Measurements from ENCODE around the gene SFXN3.

The SFXN3 gene

GRCh38 chr10:101066146-101066895, 35.3 kb downstream of the SFXN3 start:
- Histone ChIP-seq H3K27me3 (replicated peaks; ENCODE audit: control insufficient read depth, insufficient read depth, low read length) (no peaks in the 10 kb centered on the region), H3K36me3 (ENCODE audit: control insufficient read depth, insufficient read depth, low read length) (no peaks in the 10 kb centered on the region), H3K4me3 (replicated peaks; ENCODE audit: low read depth, low read length) (peak overlapping the region; percentile 59)
- DNase-seq (ENCODE audit: extremely low read depth, insufficient read length), result peak; percentile 57
- peak; percentile 72 for TF ChIP-seq CTCF (IDR thresholded peaks at IDR 0.05; ENCODE audit: insufficient read depth, low read length, poor library complexity, severe bottlenecking)

- Histone ChIP-seq H3K27me3 (replicated peaks; ENCODE audit: control insufficient read depth, insufficient read depth, low read length) (no peaks in the 10 kb centered on the region; the same call in 1 of the 2 replicates), H3K4me3 (replicated peaks; ENCODE audit: low read depth, low read length) (peak overlapping the region; percentile 59), H3K36me3 (ENCODE audit: control insufficient read depth, insufficient read depth, low read length) (no peaks in the 10 kb centered on the region)
- DNase-seq (ENCODE audit: extremely low read depth, insufficient read length), result no peak
- TF ChIP-seq CTCF (IDR thresholded peaks at IDR 0.05; ENCODE audit: insufficient read depth, low read length, poor library complexity, severe bottlenecking), result no peak
Measured at GRCh38 chr10:101066896-101067355, 35.9 kb downstream of the SFXN3 start.

- Histone ChIP-seq H3K36me3 (ENCODE audit: control insufficient read depth, insufficient read depth, low read length) (no peaks in the 10 kb centered on the region), H3K4me3 (replicated peaks; ENCODE audit: low read depth, low read length) (peak overlapping the region; percentile 59), H3K27me3 (replicated peaks; ENCODE audit: control insufficient read depth, insufficient read depth, low read length) (no peaks in the 10 kb centered on the region; the same call in 1 of the 2 replicates)
- TF ChIP-seq CTCF (IDR thresholded peaks at IDR 0.05; ENCODE audit: insufficient read depth, low read length, poor library complexity, severe bottlenecking), result peak; percentile 85
- DNase-seq (ENCODE audit: extremely low read depth, insufficient read length), result peak; percentile 73
Measured at GRCh38 chr10:101067356-101068083, 36.5 kb downstream of the SFXN3 start.

GRCh38 chr10:101069441-101069840, 38.4 kb downstream of the SFXN3 start:
- H3K36me3 ChIP-seq (ENCODE audit: control insufficient read depth, insufficient read depth, low read length), result no peaks in the 10 kb centered on the region
- DNase-seq (ENCODE audit: extremely low read depth, insufficient read length), result no peak
- TF ChIP-seq CTCF (IDR thresholded peaks at IDR 0.05; ENCODE audit: insufficient read depth, low read length, poor library complexity, severe bottlenecking), result no peak
- H3K4me3 ChIP-seq (replicated peaks; ENCODE audit: low read depth, low read length), result no peak overlapping the region
- H3K27me3 ChIP-seq (replicated peaks; ENCODE audit: control insufficient read depth, insufficient read depth, low read length), result no peaks in the 10 kb centered on the region; the same call in 1 of the 2 replicates

GRCh38 chr10:101070098-101070497, 39.1 kb downstream of the SFXN3 start:
- no peaks in the 10 kb centered on the region for H3K36me3 ChIP-seq (ENCODE audit: control insufficient read depth, insufficient read depth, low read length)
- no peak for TF ChIP-seq CTCF (IDR thresholded peaks at IDR 0.05; ENCODE audit: insufficient read depth, low read length, poor library complexity, severe bottlenecking)
- H3K27me3 ChIP-seq (replicated peaks; ENCODE audit: control insufficient read depth, insufficient read depth, low read length), result no peaks in the 10 kb centered on the region; the same call in 1 of the 2 replicates

More at GRCh38 chr10:101070098-101070497, 39.1 kb downstream of the SFXN3 start:
- no peak for DNase-seq (ENCODE audit: extremely low read depth, insufficient read length)
- H3K4me3 ChIP-seq (replicated peaks; ENCODE audit: low read depth, low read length), result no peak overlapping the region

All from GM06990 (cell line).